ENCODE data around the gene PDHA1. TPM values are rescaled to one million over a fixed set of nuclear protein-coding genes. Genes with fewer than 3 reads are reported as not detected.

Gene PDHA1
- total and polyA plus RNA-seq, 2 experiments from 2014 or later = 31.0 to 130 TPM

DNA sequence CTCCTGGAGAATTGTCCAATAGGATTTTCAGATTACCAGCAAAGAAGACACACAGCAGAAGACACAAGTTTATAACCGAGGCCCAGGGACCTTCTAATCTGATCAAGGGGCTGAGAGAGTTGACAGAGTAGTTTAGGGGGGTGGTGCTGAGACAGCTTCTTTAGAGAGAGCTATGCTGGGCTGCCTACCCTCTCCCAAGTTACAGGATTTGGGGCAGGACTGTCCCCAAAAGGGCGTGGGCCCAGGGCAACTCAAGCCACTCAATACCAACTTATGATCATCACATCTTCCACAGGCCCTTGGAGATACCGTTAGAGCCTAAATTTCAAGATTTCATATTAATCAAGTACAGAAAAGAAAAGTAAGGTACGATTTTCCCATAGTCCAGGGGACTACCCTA lies 43.0 kb downstream of the PDHA1 start:
- Histone ChIP-seq H3K4me2 (ENCODE audit: unreplicated experiment) (no peak overlapping the region), H2AFZ (no peak overlapping the region), H3K4me3 (no peak overlapping the region), H3K9me3 (ENCODE audit: low read depth) (no peaks in the 10 kb centered on the region), H3K9ac (no peak overlapping the region), H3F3A (ENCODE audit: insufficient read depth) (no peaks in the 10 kb centered on the region), H3K27me3 (replicated peaks; ENCODE audit: insufficient read depth) (no peaks in the 10 kb centered on the region), H3K79me2 (ENCODE audit: insufficient read depth) (no peaks in the 10 kb centered on the region), H4K20me1 (ENCODE audit: insufficient read depth) (no peaks in the 10 kb centered on the region), H3K36me3 (ENCODE audit: low read depth) (no peaks in the 10 kb centered on the region), H3K27ac (no peak overlapping the region), H3K4me1 (ENCODE audit: insufficient read depth) (no peaks in the 10 kb centered on the region), H3K9me2 (ENCODE audit: insufficient read depth) (no peaks in the 10 kb centered on the region)
- in situ Hi-C loops (cut with MboI) = loop anchor here (25.0 kb wide), 1 partner anchor 126 kb away; the partner anchor contains the start of gene MAP3K15
- 57 to 58% methylated on average over 4 of the region's 4 CpGs for WGBS, 2 experiments (ENCODE audit: low coverage in 1 of 2, low lambda C conversion rate in 2 of 2, missing lambda C conversion rate in 2 of 2)
- no peak for DNase-seq
- no peak for TF ChIP-seq EZH2 (IDR thresholded peaks at IDR 0.05; ENCODE audit: insufficient read depth, poor library complexity, severe bottlenecking)
- no peak for TF ChIP-seq EZH2phosphoT487 (IDR thresholded peaks at IDR 0.05; ENCODE audit: insufficient read depth, low read depth)

DNA sequence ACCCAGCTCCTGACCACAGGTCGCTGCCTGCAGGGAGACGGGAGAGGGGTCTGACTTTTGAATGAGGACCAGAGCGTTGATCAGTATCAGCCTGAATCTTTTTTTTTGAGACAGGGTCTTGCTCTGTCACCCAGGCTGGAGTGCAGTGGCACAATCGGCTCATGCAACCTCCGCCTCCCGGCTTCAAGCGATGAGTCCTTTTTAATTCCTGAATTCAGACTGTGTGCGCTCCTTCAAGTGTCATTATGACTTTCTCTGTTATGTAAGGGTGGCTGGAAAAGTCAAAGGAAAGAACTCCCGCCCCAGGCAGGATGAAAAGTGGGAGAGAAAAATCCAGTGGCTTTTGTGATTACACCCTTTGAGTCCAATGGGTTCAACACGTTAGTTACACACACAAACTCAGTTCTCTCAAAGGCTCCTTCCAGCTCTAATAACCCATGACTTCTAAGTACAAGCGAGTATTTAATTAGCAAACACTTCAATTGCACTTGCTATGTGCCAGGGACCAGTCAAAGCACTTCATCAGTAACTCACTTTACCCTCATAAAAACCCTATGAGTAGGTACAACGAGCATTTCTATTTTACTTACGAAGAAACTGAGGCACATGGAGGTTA lies 44.4 kb downstream of the PDHA1 start:
- DNase-seq = no peak
- no peaks in the 10 kb centered on the region for H3K36me3 ChIP-seq (ENCODE audit: low read depth)
- H2AFZ ChIP-seq = no peak overlapping the region
- H3K4me2 ChIP-seq (ENCODE audit: unreplicated experiment) = no peak overlapping the region
- no peak overlapping the region for H3K27ac ChIP-seq
- no peak for TF ChIP-seq EZH2 (IDR thresholded peaks at IDR 0.05; ENCODE audit: insufficient read depth, poor library complexity, severe bottlenecking)
- no peak for TF ChIP-seq EZH2phosphoT487 (IDR thresholded peaks at IDR 0.05; ENCODE audit: insufficient read depth, low read depth)
- no peaks in the 10 kb centered on the region for H3K27me3 ChIP-seq (replicated peaks; ENCODE audit: insufficient read depth)
- H3K9ac ChIP-seq = no peak overlapping the region
- no peaks in the 10 kb centered on the region for H3K79me2 ChIP-seq (ENCODE audit: insufficient read depth)
- H3K9me3 ChIP-seq (ENCODE audit: low read depth) = no peaks in the 10 kb centered on the region
- H3K9me2 ChIP-seq (ENCODE audit: insufficient read depth) = no peaks in the 10 kb centered on the region
- no peaks in the 10 kb centered on the region for H3F3A ChIP-seq (ENCODE audit: insufficient read depth)
- no peaks in the 10 kb centered on the region for H4K20me1 ChIP-seq (ENCODE audit: insufficient read depth)
- in situ Hi-C loops (cut with MboI) = loop anchor here (25.0 kb wide), 1 partner anchor 124 kb away; the partner anchor contains the start of gene MAP3K15
- 46 to 52% methylated on average over 13 of the region's 13 CpGs for WGBS, 2 experiments (ENCODE audit: low coverage in 1 of 2, low lambda C conversion rate in 2 of 2, missing lambda C conversion rate in 2 of 2)
- H3K4me1 ChIP-seq (ENCODE audit: insufficient read depth) = no peaks in the 10 kb centered on the region
- H3K4me3 ChIP-seq = no peak overlapping the region

DNA sequence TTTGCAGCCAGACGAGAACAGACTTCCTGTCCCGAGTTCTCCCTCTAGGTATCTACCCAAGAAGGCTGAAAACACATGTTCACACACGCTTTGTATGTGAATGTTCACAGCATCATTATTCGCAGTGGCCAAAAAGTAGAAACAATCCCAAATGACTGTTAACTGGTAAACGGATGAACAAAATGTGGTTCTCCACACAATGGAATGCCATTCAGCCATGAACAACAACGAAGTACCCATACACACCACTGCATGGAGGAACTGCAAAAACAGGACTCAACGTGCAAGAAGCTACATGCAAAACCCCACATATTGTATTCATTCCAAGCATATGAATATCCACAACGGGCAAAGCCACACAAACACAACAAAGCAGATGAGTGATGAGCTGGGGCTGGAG lies 45.0 kb downstream of the PDHA1 start:
- no peak for DNase-seq
- Histone ChIP-seq H3K27me3 (replicated peaks; ENCODE audit: insufficient read depth) (no peaks in the 10 kb centered on the region), H3K9ac (no peak overlapping the region), H3K79me2 (ENCODE audit: insufficient read depth) (no peaks in the 10 kb centered on the region), H4K20me1 (ENCODE audit: insufficient read depth) (no peaks in the 10 kb centered on the region), H3K4me1 (ENCODE audit: insufficient read depth) (no peaks in the 10 kb centered on the region), H3K4me2 (ENCODE audit: unreplicated experiment) (no peak overlapping the region), H3K27ac (no peak overlapping the region), H3K4me3 (no peak overlapping the region), H2AFZ (no peak overlapping the region), H3F3A (ENCODE audit: insufficient read depth) (no peaks in the 10 kb centered on the region), H3K9me3 (ENCODE audit: low read depth) (no peaks in the 10 kb centered on the region), H3K9me2 (ENCODE audit: insufficient read depth) (no peaks in the 10 kb centered on the region), H3K36me3 (ENCODE audit: low read depth) (no peaks in the 10 kb centered on the region)
- WGBS, 2 experiments (ENCODE audit: low coverage in 1 of 2, low lambda C conversion rate in 2 of 2, missing lambda C conversion rate in 2 of 2) = 26 to 42% methylated on average over 7 to 8 of the region's 8 CpGs
- no peak for TF ChIP-seq EZH2 (IDR thresholded peaks at IDR 0.05; ENCODE audit: insufficient read depth, poor library complexity, severe bottlenecking)
- no peak for TF ChIP-seq EZH2phosphoT487 (IDR thresholded peaks at IDR 0.05; ENCODE audit: insufficient read depth, low read depth)
- in situ Hi-C loops (cut with MboI) = loop anchor here (25.0 kb wide), 1 partner anchor 124 kb away; the partner anchor contains the start of gene MAP3K15

DNA sequence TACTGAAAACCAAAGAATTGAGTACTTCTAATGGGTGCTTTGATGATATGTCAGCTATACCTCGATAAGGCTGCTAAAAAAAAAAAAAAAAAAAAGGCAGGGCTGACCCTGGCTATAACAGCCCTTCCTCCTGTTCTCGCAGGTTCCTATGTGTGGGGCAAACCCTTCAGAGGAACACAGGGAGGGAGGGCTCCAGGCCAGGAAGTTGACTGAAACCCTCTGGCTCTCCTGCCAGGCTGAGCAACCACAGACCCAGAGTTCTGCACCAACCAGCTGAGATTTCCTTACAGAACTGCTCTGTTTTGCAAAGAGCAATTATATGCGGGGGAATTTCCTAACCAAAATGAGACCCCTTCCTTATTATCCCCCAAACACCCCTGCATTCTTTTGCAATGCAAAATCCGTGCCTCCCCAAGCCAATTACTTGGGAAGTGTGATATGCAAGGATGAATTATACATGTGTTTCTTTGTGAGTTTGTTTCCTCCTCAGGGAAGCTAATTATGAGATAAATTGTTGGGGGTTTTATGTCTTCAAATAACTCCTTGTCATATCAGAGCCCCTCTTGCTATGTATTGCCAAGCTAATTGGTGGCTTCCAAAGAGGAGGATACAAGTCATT lies 45.6 kb downstream of the PDHA1 start:
- Histone ChIP-seq H3K36me3 (ENCODE audit: low read depth) (no peaks in the 10 kb centered on the region), H3K27ac (no peak overlapping the region), H2AFZ (no peak overlapping the region), H4K20me1 (ENCODE audit: insufficient read depth) (no peaks in the 10 kb centered on the region), H3F3A (ENCODE audit: insufficient read depth) (no peaks in the 10 kb centered on the region), H3K4me1 (ENCODE audit: insufficient read depth) (no peaks in the 10 kb centered on the region), H3K9ac (no peak overlapping the region), H3K9me2 (ENCODE audit: insufficient read depth) (no peaks in the 10 kb centered on the region), H3K9me3 (ENCODE audit: low read depth) (no peaks in the 10 kb centered on the region), H3K79me2 (ENCODE audit: insufficient read depth) (no peaks in the 10 kb centered on the region), H3K27me3 (replicated peaks; ENCODE audit: insufficient read depth) (no peaks in the 10 kb centered on the region), H3K4me2 (ENCODE audit: unreplicated experiment) (no peak overlapping the region), H3K4me3 (no peak overlapping the region)
- no peak for DNase-seq
- 2 to 8% methylated on average over 3 to 4 of the region's 4 CpGs for WGBS, 2 experiments (ENCODE audit: low coverage in 1 of 2, low lambda C conversion rate in 2 of 2, missing lambda C conversion rate in 2 of 2)
- in situ Hi-C loops (cut with MboI) = loop anchor here (25.0 kb wide), 1 partner anchor 123 kb away; the partner anchor contains the start of gene MAP3K15
- TF ChIP-seq EZH2phosphoT487 (IDR thresholded peaks at IDR 0.05; ENCODE audit: insufficient read depth, low read depth) (no peak), EZH2 (IDR thresholded peaks at IDR 0.05; ENCODE audit: insufficient read depth, poor library complexity, severe bottlenecking) (no peak)

Data from GM23248 (cell line).